Measurements from ENCODE around the gene PEA15.

GRCh38 chr1:160210561-160210960 lies 5.4 kb downstream of the PEA15 start:
- no peak for TF ChIP-seq EZH2 (IDR thresholded peaks at IDR 0.05; ENCODE audit: borderline replicate concordance, low read length)
- TF ChIP-seq, protein P1, sequence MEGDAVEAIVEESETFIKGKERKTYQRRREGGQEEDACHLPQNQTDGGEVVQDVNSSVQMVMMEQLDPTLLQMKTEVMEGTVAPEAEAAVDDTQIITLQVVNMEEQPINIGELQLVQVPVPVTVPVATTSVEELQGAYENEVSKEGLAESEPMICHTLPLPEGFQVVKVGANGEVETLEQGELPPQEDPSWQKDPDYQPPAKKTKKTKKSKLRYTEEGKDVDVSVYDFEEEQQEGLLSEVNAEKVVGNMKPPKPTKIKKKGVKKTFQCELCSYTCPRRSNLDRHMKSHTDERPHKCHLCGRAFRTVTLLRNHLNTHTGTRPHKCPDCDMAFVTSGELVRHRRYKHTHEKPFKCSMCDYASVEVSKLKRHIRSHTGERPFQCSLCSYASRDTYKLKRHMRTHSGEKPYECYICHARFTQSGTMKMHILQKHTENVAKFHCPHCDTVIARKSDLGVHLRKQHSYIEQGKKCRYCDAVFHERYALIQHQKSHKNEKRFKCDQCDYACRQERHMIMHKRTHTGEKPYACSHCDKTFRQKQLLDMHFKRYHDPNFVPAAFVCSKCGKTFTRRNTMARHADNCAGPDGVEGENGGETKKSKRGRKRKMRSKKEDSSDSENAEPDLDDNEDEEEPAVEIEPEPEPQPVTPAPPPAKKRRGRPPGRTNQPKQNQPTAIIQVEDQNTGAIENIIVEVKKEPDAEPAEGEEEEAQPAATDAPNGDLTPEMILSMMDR (IDR thresholded peaks at IDR 0.05; ENCODE audit: low read length) = no peak

All from OCI-LY1 (cell line).